ENCODE measurements around the gene CTIF. TPM values are rescaled to one million over a fixed set of nuclear protein-coding genes. Genes with fewer than 3 reads are reported as not detected.

CTIF gene
- total RNA-seq, 1 experiment from 2014 or later, result 26.5 TPM

DNA sequence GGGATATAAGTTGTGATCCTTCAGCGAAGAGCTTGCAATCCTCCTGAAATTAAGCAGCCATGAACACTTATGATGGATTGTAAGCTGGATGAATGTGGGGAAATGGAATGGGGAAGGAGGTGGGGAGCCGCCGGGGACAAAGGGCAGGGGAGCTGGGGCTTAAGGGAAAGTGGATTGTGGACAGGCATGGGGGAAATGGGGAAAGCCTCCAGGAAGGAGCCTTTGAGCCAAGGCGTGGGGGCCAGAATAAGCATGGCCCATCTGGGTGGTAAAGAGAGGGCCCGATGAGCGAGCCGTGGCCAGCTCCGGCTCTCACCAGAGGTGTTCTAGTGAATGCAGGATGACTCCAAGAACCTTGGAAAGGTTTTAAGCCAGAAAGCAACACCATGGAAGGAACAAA, 288.0 kb downstream of the CTIF start:
- ATAC-seq (no peak), DNase-seq (ENCODE audit: low read depth, low spot score) (no peak)
- no peak overlapping the region for H3K27ac ChIP-seq (ENCODE audit: low read length)
- H3K27me3 ChIP-seq (ENCODE audit: control insufficient read depth, insufficient read depth, low read length), result no peaks in the 10 kb centered on the region
- ChIA-PET POLR2A (interaction anchor here (0.7 kb wide), 1 partner anchor 263 kb away, joined by 3 read pairs; no protein-coding TSS in a partner anchor), CTCF (no interaction called here)
- no peaks in the 10 kb centered on the region for H3K36me3 ChIP-seq (ENCODE audit: control insufficient read depth, insufficient read depth, low read length)
- intact Hi-C loops (cut with micrococcal nuclease; ENCODE audit: unreplicated experiment) (no loop called here), in situ Hi-C loops (cut with HindIII; ENCODE audit: low pct_unique_long_range_greater_than_20kb, low sequenced_read_pairs) (no loop called here)
- no peak overlapping the region for H3K4me3 ChIP-seq (ENCODE audit: low read depth in 2 of 2, low read length in 2 of 2)
- no TSS peak for BruUV-seq (replicated peaks)
- H3K4me1 ChIP-seq (ENCODE audit: control insufficient read depth, insufficient read depth, low read length), result peaks cover 29% of the 10 kb centered on the region
- TF ChIP-seq POLR2AphosphoS5 (IDR thresholded peaks at IDR 0.05; ENCODE audit: low read depth, low read length) (no peak), TCF7L2 (IDR thresholded peaks at IDR 0.05; ENCODE audit: low read depth, low read length) (no peak), SIN3A (IDR thresholded peaks at IDR 0.05; ENCODE audit: borderline replicate concordance, insufficient read depth, low read depth, low read length) (no peak)
- TF ChIP-seq, protein P1, sequence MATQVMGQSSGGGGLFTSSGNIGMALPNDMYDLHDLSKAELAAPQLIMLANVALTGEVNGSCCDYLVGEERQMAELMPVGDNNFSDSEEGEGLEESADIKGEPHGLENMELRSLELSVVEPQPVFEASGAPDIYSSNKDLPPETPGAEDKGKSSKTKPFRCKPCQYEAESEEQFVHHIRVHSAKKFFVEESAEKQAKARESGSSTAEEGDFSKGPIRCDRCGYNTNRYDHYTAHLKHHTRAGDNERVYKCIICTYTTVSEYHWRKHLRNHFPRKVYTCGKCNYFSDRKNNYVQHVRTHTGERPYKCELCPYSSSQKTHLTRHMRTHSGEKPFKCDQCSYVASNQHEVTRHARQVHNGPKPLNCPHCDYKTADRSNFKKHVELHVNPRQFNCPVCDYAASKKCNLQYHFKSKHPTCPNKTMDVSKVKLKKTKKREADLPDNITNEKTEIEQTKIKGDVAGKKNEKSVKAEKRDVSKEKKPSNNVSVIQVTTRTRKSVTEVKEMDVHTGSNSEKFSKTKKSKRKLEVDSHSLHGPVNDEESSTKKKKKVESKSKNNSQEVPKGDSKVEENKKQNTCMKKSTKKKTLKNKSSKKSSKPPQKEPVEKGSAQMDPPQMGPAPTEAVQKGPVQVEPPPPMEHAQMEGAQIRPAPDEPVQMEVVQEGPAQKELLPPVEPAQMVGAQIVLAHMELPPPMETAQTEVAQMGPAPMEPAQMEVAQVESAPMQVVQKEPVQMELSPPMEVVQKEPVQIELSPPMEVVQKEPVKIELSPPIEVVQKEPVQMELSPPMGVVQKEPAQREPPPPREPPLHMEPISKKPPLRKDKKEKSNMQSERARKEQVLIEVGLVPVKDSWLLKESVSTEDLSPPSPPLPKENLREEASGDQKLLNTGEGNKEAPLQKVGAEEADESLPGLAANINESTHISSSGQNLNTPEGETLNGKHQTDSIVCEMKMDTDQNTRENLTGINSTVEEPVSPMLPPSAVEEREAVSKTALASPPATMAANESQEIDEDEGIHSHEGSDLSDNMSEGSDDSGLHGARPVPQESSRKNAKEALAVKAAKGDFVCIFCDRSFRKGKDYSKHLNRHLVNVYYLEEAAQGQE (IDR thresholded peaks at IDR 0.05; ENCODE audit: insufficient read depth in 1 of 2, low read depth in 2 of 2, low read length in 1 of 2), result no peak
- TF ChIP-seq, protein P2, sequence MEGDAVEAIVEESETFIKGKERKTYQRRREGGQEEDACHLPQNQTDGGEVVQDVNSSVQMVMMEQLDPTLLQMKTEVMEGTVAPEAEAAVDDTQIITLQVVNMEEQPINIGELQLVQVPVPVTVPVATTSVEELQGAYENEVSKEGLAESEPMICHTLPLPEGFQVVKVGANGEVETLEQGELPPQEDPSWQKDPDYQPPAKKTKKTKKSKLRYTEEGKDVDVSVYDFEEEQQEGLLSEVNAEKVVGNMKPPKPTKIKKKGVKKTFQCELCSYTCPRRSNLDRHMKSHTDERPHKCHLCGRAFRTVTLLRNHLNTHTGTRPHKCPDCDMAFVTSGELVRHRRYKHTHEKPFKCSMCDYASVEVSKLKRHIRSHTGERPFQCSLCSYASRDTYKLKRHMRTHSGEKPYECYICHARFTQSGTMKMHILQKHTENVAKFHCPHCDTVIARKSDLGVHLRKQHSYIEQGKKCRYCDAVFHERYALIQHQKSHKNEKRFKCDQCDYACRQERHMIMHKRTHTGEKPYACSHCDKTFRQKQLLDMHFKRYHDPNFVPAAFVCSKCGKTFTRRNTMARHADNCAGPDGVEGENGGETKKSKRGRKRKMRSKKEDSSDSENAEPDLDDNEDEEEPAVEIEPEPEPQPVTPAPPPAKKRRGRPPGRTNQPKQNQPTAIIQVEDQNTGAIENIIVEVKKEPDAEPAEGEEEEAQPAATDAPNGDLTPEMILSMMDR (IDR thresholded peaks at IDR 0.05), result no peak
- H3K9me3 ChIP-seq (ENCODE audit: control insufficient read depth, insufficient read depth, low read depth, low read length), result no peaks in the 10 kb centered on the region

DNA sequence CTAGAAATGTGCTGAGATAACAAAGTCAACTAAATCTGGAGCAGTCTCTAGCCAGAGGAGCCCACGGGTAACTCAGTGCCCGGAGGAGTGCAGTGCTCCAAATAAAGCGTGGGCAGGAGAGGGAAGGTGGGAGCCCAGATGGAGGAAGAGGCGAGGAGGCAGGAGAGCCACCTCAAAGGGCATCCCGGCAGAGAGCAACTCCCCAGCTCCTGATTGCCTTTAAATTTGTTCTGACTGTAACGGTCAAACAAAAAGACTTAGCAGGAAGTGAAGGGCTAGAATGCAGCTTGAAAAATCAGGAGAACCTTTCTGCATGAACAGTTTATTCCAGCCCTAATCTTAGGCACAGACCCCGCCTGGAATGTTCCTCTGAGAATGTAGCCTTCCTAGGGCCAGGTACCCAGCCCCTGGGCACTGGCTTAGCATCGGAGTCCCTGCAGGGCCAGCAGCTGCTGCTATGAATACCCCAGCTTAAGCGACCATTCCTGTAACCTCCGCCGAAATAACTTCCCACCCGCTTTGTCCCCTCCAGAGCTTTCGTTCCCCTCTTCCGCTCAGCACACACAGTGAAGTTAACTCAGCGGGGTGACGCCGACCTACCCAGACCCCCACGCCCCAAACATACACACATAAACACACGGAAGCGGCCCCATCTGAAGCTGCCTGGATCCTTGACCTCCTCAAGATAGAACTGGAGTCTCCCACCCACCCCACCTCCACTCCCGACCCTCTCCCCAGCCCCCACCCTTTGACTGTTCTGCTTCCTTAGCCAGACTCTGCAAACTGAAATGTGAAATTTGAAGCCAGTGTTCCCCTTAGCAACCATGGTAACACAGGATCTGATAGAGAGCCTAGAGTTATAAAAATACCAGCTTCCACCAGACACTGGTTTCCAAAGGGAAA, 288.7 kb downstream of the CTIF start:
- H3K27ac ChIP-seq (ENCODE audit: low read length), result peak overlapping the region; percentile 68
- H3K27me3 ChIP-seq (ENCODE audit: control insufficient read depth, insufficient read depth, low read length), result no peaks in the 10 kb centered on the region
- ChIA-PET CTCF (no interaction called here), POLR2A (interaction anchor here (0.7 kb wide), 1 partner anchor 262 kb away, joined by 3 read pairs; no protein-coding TSS in a partner anchor)
- no peaks in the 10 kb centered on the region for H3K9me3 ChIP-seq (ENCODE audit: control insufficient read depth, insufficient read depth, low read depth, low read length)
- H3K4me3 ChIP-seq (ENCODE audit: low read depth in 2 of 2, low read length in 2 of 2), result no peak overlapping the region
- no peak for DNase-seq (ENCODE audit: low read depth, low spot score)
- TF ChIP-seq, protein P1 (IDR thresholded peaks at IDR 0.05; ENCODE audit: insufficient read depth in 1 of 2, low read depth in 2 of 2, low read length in 1 of 2), result no peak
- TF ChIP-seq, protein P2 (IDR thresholded peaks at IDR 0.05), result no peak
- no peak for TF ChIP-seq TCF7L2 (IDR thresholded peaks at IDR 0.05; ENCODE audit: low read depth, low read length)
- TF ChIP-seq POLR2AphosphoS5 (IDR thresholded peaks at IDR 0.05; ENCODE audit: low read depth, low read length), result no peak
- TF ChIP-seq SIN3A (IDR thresholded peaks at IDR 0.05; ENCODE audit: borderline replicate concordance, insufficient read depth, low read depth, low read length), result no peak
- no peak for ATAC-seq
- H3K4me1 ChIP-seq (ENCODE audit: control insufficient read depth, insufficient read depth, low read length), result peaks cover 35% of the 10 kb centered on the region
- BruUV-seq (replicated peaks), result no TSS peak
- no peaks in the 10 kb centered on the region for H3K36me3 ChIP-seq (ENCODE audit: control insufficient read depth, insufficient read depth, low read length)
- in situ Hi-C loops (cut with HindIII; ENCODE audit: low pct_unique_long_range_greater_than_20kb, low sequenced_read_pairs), result no loop called here
- intact Hi-C loops (cut with micrococcal nuclease; ENCODE audit: unreplicated experiment), result no loop called here
